Measurements from ENCODE around the gene ENTPD5.

DNA sequence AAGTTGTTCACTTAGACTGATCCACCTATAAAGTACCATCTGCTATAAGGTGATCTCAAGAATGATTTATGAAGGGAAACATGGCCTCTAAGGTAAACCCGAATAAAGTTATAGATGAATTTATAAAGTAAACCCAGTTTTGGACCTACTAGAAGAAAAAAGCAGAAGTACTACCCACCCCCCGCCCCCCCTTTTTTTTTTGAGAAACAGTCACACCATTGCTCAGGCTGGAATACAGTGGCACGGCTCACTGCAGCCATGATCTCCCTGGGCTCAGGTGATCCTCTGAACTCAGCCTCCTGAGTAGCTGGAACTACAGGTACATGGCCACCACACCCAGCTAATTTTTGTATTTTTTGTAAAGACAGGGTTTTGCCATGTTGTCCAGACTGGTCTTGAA is 3.9 kb downstream of the ENTPD5 start:
- no peak for TF ChIP-seq ZNF514 (tag by site-specific recombination; IDR thresholded peaks at IDR 0.05)
- no peak for TF ChIP-seq ZNF768 (tag by site-specific recombination; IDR thresholded peaks at IDR 0.05)
- TF ChIP-seq YY1 (tag by site-specific recombination; IDR thresholded peaks at IDR 0.05), result no peak
- TF ChIP-seq, protein P1, sequence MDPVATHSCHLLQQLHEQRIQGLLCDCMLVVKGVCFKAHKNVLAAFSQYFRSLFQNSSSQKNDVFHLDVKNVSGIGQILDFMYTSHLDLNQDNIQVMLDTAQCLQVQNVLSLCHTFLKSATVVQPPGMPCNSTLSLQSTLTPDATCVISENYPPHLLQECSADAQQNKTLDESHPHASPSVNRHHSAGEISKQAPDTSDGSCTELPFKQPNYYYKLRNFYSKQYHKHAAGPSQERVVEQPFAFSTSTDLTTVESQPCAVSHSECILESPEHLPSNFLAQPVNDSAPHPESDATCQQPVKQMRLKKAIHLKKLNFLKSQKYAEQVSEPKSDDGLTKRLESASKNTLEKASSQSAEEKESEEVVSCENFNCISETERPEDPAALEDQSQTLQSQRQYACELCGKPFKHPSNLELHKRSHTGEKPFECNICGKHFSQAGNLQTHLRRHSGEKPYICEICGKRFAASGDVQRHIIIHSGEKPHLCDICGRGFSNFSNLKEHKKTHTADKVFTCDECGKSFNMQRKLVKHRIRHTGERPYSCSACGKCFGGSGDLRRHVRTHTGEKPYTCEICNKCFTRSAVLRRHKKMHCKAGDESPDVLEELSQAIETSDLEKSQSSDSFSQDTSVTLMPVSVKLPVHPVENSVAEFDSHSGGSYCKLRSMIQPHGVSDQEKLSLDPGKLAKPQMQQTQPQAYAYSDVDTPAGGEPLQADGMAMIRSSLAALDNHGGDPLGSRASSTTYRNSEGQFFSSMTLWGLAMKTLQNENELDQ (tag by site-specific recombination; IDR thresholded peaks at IDR 0.05; ENCODE audit: low read depth), result no peak
- TF ChIP-seq, protein P2, sequence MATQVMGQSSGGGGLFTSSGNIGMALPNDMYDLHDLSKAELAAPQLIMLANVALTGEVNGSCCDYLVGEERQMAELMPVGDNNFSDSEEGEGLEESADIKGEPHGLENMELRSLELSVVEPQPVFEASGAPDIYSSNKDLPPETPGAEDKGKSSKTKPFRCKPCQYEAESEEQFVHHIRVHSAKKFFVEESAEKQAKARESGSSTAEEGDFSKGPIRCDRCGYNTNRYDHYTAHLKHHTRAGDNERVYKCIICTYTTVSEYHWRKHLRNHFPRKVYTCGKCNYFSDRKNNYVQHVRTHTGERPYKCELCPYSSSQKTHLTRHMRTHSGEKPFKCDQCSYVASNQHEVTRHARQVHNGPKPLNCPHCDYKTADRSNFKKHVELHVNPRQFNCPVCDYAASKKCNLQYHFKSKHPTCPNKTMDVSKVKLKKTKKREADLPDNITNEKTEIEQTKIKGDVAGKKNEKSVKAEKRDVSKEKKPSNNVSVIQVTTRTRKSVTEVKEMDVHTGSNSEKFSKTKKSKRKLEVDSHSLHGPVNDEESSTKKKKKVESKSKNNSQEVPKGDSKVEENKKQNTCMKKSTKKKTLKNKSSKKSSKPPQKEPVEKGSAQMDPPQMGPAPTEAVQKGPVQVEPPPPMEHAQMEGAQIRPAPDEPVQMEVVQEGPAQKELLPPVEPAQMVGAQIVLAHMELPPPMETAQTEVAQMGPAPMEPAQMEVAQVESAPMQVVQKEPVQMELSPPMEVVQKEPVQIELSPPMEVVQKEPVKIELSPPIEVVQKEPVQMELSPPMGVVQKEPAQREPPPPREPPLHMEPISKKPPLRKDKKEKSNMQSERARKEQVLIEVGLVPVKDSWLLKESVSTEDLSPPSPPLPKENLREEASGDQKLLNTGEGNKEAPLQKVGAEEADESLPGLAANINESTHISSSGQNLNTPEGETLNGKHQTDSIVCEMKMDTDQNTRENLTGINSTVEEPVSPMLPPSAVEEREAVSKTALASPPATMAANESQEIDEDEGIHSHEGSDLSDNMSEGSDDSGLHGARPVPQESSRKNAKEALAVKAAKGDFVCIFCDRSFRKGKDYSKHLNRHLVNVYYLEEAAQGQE (tag by site-specific recombination; IDR thresholded peaks at IDR 0.05), result no peak
- TF ChIP-seq, protein P3, sequence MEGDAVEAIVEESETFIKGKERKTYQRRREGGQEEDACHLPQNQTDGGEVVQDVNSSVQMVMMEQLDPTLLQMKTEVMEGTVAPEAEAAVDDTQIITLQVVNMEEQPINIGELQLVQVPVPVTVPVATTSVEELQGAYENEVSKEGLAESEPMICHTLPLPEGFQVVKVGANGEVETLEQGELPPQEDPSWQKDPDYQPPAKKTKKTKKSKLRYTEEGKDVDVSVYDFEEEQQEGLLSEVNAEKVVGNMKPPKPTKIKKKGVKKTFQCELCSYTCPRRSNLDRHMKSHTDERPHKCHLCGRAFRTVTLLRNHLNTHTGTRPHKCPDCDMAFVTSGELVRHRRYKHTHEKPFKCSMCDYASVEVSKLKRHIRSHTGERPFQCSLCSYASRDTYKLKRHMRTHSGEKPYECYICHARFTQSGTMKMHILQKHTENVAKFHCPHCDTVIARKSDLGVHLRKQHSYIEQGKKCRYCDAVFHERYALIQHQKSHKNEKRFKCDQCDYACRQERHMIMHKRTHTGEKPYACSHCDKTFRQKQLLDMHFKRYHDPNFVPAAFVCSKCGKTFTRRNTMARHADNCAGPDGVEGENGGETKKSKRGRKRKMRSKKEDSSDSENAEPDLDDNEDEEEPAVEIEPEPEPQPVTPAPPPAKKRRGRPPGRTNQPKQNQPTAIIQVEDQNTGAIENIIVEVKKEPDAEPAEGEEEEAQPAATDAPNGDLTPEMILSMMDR (tag by site-specific recombination; IDR thresholded peaks at IDR 0.05), result no peak
- no peak for TF ChIP-seq HOXA7 (CRISPR knock-in tag; IDR thresholded peaks at IDR 0.05; ENCODE audit: borderline replicate concordance)
